NCI-H526 (cell line): Measurements from ENCODE around the gene PROX2.

Experiments used
- DNase-seq, 2 experiments: peaks; one replicate each; lab custom pipeline; 2025; lab: John Stamatoyannopoulos, UW

The PROX2 gene, protein sequence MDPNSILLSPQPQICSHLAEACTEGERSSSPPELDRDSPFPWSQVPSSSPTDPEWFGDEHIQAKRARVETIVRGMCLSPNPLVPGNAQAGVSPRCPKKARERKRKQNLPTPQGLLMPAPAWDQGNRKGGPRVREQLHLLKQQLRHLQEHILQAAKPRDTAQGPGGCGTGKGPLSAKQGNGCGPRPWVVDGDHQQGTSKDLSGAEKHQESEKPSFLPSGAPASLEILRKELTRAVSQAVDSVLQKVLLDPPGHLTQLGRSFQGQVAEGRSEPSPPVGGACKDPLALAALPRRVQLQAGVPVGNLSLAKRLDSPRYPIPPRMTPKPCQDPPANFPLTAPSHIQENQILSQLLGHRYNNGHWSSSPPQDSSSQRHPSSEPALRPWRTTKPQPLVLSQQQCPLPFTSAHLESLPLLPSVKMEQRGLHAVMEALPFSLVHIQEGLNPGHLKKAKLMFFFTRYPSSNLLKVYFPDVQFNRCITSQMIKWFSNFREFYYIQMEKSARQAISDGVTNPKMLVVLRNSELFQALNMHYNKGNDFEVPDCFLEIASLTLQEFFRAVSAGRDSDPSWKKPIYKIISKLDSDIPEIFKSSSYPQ

GRCh38 chr14:74875941-74876913, at the start of gene PROX2:
Gene PROX2 (minus strand): TSS chr14:74876145. CDS start chr14:74863834, 12,311 bp downstream.
- no peak for DNase-seq

GRCh38 chr14:74924061-74924460, 48.1 kb upstream of the PROX2 start:
- no peak for DNase-seq

DNA sequence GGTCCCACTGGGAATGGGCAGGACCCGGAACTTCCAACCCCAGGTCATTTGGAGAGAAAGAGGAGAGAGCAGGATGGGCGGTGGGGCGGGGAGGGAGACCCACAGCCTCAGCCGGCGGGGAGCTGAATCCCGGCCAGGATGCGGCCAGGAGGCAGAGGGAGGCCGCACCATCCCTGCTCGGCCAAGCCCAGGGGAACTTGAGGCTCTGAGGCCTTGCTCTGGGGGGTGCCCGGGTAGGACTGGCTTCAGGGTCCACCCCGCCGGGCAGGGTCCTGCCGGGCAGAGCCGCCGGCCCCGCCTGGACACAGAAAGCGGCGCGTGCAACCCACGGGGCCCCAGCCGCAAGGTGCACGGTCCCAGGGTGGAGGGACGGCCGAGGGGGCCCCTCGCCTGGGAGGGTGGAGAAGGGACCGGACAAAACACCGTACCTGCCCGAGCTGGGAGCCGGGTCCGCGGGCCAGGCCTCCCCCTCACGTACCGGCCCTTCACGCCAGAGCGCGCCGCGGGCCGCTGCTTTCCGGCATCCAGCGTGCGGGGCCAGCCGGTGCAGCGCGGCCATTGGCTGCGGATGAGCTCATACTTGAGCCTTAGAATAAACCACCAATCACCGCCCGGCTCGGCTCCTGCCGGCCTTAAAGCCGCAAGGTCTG, 46.9 kb upstream of the PROX2 start, which contains the start of gene RPS6KL1:
Gene RPS6KL1, minus strand, starts transcription at position 509 of the 650 bp plus-strand sequence. CDS start 1,719 bp downstream, outside the sequence.
- peak; percentile 66 to 93 for DNase-seq

DNA sequence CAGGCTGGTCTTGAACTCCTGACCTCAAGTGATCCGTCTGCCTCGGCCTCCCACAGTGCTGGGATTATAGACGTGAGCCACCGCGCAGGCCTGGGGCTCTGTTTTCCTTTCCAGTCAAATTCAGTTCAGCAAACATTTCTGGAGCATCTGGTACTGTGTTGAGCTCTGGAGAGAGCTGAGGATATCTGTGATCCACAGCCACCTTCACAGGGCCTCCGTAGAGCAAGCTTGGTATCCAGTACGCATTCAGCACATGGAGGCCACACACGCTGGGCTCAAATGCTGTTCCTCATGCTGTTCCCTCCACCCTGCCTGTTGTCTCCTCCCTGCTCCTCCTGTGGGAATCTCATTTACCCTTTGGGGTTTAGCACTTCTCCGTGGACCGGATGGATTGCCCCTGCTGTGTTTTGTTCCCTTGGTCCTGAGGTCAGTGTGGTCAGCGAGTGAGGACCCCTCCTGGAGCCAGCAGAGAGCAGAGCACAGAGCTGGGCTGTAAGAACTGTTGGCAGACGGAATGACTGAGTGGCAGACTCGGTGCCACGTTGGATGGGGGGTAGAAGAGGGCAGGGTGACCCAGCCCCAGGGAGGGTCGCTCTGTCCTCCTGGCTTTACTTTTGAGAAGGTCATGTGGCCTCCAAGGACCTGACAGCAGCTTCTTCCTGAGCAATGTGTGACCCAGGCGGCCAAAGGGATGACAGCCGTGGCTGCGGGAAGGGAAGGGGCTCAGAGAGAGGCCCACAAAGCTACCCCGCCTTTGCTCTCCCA, 46.2 kb upstream of the PROX2 start:
- DNase-seq = no peak

DNA sequence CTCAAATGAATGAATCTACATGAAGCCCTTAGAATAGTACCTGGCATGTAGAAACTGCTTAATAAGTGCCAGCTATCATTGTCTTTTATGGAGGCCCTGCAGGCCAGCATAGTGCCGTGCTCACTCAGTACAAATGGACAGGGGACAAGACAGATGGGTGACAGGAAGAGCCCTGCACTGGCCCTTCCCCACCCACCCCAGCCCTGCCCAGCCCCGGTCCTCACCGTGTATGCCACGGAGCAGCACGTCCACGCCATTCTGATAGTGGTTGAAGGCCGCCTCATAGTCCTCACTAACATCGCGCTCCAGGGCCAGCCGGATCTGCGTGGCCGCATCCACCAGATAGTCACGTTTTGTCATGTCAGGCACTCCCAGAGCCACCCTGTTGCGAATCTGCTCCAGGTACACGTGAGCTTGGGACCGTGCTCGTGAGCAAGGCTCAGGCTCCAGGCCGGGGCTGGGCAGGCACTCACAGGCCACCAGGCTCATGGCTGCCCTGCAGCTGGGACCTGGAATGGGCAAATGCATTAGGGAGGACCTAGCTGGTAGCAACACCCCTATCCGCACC, 45.2 kb upstream of the PROX2 start:
- DNase-seq = no peak

- no peak for DNase-seq
Measured at GRCh38 chr14:74920281-74920680, 44.3 kb upstream of the PROX2 start.

DNA sequence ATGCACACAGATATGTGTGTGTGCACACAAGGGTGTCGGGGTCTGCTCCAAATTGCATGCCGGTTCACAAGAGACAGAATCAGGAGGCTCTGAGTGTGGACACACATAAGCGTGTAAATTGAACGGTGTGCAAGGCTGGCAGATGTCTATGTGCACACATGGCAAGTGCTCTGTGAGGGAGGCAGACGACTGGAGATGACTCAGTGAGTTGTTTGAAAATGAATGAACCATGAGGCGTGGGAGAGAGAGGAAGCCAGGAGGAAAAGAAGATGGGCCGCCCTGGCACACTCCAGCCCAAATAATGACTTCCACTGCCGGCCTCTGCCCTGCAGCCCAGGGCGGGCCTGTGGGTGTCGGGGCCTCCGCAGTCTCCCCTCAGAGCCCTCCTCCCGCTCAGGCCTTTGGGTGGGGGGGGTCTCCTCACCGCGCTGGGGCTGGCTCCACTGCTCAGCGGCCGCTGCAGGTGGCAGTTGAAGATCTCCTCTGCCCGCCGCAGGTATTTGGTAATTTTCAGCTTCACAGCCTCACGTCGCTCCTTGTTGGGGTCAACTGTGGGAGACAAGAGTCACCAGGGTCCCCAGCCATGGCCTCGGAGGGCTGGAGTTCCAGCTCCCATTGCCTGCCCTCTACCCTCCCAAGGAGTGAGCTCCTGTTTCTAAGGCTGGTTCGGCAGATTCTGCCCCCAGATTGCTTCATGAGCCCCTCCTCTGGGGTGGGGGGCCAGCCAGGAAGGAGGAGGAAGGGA, 43.6 kb upstream of the PROX2 start:
- no peak for DNase-seq

- no peak for DNase-seq
Measured at GRCh38 chr14:74918380-74918779, 42.4 kb upstream of the PROX2 start.

- no peak for DNase-seq
Measured at GRCh38 chr14:74917646-74918081, 41.7 kb upstream of the PROX2 start.

DNA sequence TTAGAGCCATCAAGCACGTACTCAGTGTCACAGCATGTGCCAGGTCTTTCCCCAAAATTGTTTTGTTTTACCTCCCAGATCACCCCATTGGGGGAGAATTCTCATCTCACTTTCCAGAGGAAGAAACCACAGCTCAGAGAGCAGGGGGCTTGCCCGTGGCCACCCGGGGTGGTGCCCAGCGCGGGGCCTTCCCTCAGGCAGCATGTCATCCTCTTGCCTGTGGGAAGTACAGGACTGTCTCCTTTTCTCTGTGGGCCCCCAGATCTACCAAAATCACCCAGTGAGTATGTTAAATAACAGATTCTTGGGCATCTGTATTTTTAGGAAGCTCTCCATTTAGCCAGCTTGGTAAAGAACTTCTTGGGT, 41.2 kb upstream of the PROX2 start:
- no peak for DNase-seq

DNA sequence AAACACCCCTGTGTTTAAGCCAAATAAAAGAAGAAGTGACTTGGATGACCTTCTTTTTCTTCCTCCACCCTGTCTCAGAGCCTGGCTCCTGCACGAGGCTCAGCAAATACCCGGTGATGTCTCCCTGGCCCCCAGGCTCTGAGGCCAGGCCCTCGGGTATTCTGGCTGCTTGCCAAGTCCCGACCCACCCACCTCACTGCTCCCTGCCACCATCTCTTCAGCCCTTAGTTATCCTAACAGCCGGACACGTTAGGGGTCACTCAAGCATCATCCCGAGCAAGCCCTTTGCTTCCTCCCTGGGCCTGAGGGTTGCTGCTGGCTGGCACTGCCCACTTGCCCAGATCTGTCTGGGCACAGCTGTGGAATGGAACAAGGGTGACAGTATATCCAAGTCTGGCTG, 39.9 kb upstream of the PROX2 start:
- DNase-seq = no peak

- DNase-seq = no peak
Measured at GRCh38 chr14:74915426-74915825, 39.5 kb upstream of the PROX2 start.

- DNase-seq = peak in 1 of 2 experiments; percentile 39
Measured at GRCh38 chr14:74913986-74914573, 38.1 kb upstream of the PROX2 start.

DNA sequence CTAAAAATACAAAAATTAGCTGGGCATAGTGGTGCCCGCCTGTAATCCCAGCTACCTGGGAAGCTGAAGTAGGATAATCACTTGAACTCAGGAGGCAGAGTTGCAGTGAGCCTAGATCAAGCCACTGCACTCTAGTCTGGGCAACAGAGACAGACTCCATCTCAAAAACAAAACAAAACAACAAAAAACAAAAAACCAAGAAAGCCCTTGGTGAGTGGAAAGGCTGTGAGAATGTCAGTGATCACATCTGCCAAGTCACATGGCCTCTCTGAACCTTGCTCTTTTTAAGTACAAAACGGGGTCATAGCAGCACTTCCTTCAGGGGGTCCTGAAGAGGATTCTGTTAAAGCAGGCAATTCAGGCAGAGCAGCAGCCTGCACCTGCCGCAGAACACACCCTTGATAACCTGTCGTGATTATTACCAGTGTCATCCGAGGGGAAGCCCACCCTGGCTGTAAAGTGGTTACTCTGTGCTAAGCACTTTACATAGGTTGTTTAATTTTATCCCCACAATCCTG, 37.5 kb upstream of the PROX2 start:
- DNase-seq = no peak

GRCh38 chr14:74912801-74913200, 36.9 kb upstream of the PROX2 start:
- DNase-seq = no peak

DNA sequence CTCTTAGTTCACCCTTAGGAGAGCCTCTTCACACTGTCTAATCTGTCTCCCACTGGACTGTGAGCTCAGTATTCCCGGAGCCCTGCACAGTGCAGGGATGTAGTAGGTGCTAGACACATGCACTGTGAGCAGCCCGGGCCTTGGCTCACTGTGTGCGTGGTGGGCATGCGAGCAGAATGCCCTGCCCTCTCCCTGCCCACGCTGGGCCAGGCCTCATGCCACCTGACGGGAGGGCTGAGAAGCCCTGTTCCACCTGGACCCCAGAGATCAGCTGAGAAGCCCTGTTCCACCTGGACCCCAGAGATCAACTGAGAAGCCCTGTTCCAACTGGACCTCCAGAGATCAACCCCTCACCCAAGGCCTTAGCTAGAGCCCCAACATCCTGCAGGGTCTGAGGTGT, 36.2 kb upstream of the PROX2 start:
- no peak for DNase-seq

DNA sequence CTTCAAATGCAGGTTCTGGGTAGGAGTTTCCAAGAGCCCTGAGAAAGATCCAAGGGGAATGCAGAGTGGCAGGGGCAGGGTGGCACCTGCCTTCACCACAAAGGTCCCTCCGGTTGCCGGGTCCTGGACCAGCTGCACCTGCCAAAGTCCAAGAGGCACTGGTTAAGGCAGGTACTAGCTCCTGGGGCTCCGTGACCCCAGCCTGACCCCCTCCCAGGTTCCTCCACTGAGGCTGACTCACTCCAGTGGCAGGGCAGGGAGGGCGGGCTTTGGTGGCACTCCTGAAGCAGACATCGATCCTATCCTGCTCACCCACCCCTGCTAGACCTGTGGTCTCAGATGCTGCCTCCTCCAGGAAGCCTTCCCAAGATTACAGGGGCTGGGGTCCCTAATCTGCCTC, 35.8 kb upstream of the PROX2 start:
- no peak for DNase-seq

GRCh38 chr14:74911221-74911620, 35.3 kb upstream of the PROX2 start:
- no peak for DNase-seq

DNA sequence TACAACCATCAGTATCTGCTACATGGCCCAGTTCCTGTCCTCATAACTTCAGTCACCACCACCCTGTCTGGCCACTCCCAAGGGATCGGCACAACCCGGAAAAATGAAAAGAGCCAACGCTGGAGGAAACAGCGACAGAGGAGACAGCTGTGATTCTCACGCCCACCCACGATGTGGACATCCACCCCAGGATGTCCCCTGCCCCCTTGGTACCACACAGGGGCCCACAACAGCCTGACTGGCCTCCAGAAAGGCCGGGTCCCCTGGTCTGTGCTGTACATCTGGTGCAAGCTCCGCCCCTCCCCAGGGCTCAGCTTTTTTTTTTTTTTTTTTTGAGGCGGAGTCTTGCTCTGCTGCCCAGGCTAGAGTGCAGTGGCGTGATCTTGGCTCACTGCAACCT, 34.6 kb upstream of the PROX2 start:
- DNase-seq = no peak
